HepG2 (cell line): ENCODE results near the gene DUSP8. TPM values are rescaled to one million over a fixed set of nuclear protein-coding genes. Genes with fewer than 3 reads are reported as not detected.

Experiments used
- ATAC-seq: fragments of 200-7000 bp; cut with Tn5 transposase; 3 replicates; pipeline ENCODE4 v1.9.1; 2020; ENCODE audit warnings: mild to moderate bottlenecking, moderate library complexity
- BruUV-seq: library from RNA; stranded (reverse); fragments of 400-500 nt; replicated peaks from 2 replicates; lab custom pipeline; 2021; lab: Mats Ljungman, UMichigan
- CTCF ChIA-PET: fragments of 300-600 bp; formaldehyde crosslinking; extraction: SDS; loops from one replicate; lab custom pipeline; 2021; ENCODE audit warnings: low total read pairs, inconsistent platforms, low intra/inter-chr PET ratio; lab: Yijun Ruan, JAX
- POLR2A ChIA-PET: fragments of 350-600 bp; sonication (Branson Sonifier 250); formaldehyde crosslinking; loops from one replicate; lab custom pipeline; 2020; ENCODE audit warnings: antibody characterized with exemption, inconsistent platforms; lab: Yijun Ruan, JAX
- DNase-seq: peaks from one replicate; pipeline ENCODE4 v3.0.0-alpha.2; 2015; ENCODE audit warnings: low spot score
- FAIRE-seq: peaks from 3 replicates; lab custom pipeline; 2011; peaks lifted over from hg19 to GRCh38; lab: Jason Lieb, UNC
- H2AFZ ChIP-seq: one replicate; pipeline ENCODE4 v1.6.1; 2011; ENCODE audit warnings: low read length, inconsistent platforms
- H3K27ac ChIP-seq: fragments of 300-600 bp; 3 replicates; pipeline ENCODE4 v1.8.0; 2011; ENCODE audit warnings: mixed run types, mild to moderate bottlenecking, mixed read lengths, low read length, inconsistent platforms; ENCODE audit not compliant: insufficient read depth; ENCODE audit errors: extremely low read length
- H3K27me3 ChIP-seq, 2 experiments: fragments of 200-600 bp in 1 of 2; 2 replicates in 1 of 2; 3 replicates in 1 of 2; pipeline versions ENCODE4 v1.6.0 to v1.8.0; 2011; ENCODE audit warnings: low read length in 2 of 2, mild to moderate bottlenecking in 2 of 2, moderate library complexity in 2 of 2, inconsistent platforms in 1 of 2; ENCODE audit not compliant: insufficient read depth in 2 of 2, control insufficient read depth in 1 of 2
- H3K36me3 ChIP-seq, 2 experiments: fragments of 200-600 bp in 1 of 2; replicated peaks in 1 of 2; 2 replicates in 1 of 2; 3 replicates in 1 of 2; pipeline versions ENCODE4 v1.5.1 to v1.8.0; 2011; ENCODE audit warnings: low read length in 2 of 2, inconsistent platforms in 1 of 2; ENCODE audit not compliant: insufficient read depth in 2 of 2, control insufficient read depth in 1 of 2
- H3K4me1 ChIP-seq: 2 replicates; pipeline ENCODE4 v1.5.1; 2012; ENCODE audit warnings: low read length, inconsistent platforms; ENCODE audit not compliant: insufficient read depth
- H3K4me2 ChIP-seq: 2 replicates; pipeline ENCODE4 v1.6.0; 2011; ENCODE audit warnings: low read depth, low read length, inconsistent platforms
- H3K4me3 ChIP-seq, 3 experiments: fragments of 200-600 bp in 1 of 3; sonication (generic), shearing (Covaris generic) in 1 of 3; replicated peaks in 1 of 3; 2 replicates each; pipeline ENCODE4 v1.5.1; 2011 to 2016; ENCODE audit warnings: low read length in 3 of 3, inconsistent platforms in 2 of 3, low read depth in 2 of 3, mild to moderate bottlenecking in 2 of 3, control low read depth in 1 of 3, mixed read lengths in 1 of 3; ENCODE audit not compliant: insufficient read depth in 1 of 3
- H3K79me2 ChIP-seq: one replicate; pipeline ENCODE4 v1.6.1; 2011; ENCODE audit warnings: low read length, inconsistent platforms; ENCODE audit not compliant: insufficient read depth
- H3K9ac ChIP-seq: 2 replicates; pipeline ENCODE4 v1.6.0; 2011; ENCODE audit warnings: mild to moderate bottlenecking, low read depth, low read length, inconsistent platforms; ENCODE audit not compliant: insufficient read depth
- H3K9me3 ChIP-seq: 2 replicates; pipeline ENCODE4 v1.5.1; 2012; ENCODE audit warnings: mild to moderate bottlenecking, low read length
- H4K20me1 ChIP-seq: 2 replicates; pipeline ENCODE4 v1.6.0; 2011; ENCODE audit warnings: inconsistent platforms, mild to moderate bottlenecking, low read length, moderate library complexity; ENCODE audit not compliant: insufficient read depth
- ADNP ChIP-seq: sonication (generic); formaldehyde crosslinking; IDR thresholded peaks from 2 replicates; pipeline ENCODE4 v1.4.0; 2020; ENCODE audit warnings: missing genetic modification reagents
- ELF1 ChIP-seq: sonication (generic); formaldehyde crosslinking; IDR thresholded peaks from 2 replicates; pipeline ENCODE4 v1.4.0; 2020; ENCODE audit warnings: missing genetic modification reagents
- GZF1 ChIP-seq: sonication (generic); formaldehyde crosslinking; IDR thresholded peaks from 2 replicates; pipeline ENCODE4 v1.5.1; 2020; ENCODE audit warnings: mild to moderate bottlenecking, missing genetic modification reagents
- ISL2 ChIP-seq: sonication (generic); formaldehyde crosslinking; IDR thresholded peaks from 2 replicates; pipeline ENCODE4 v1.5.0; 2020; ENCODE audit warnings: missing genetic modification reagents
- KAT7 ChIP-seq: IDR thresholded peaks from 2 replicates; pipeline ENCODE4 v1.6.1; 2018; ENCODE audit warnings: borderline replicate concordance, missing compliant biosample characterization
- KLF13 ChIP-seq: sonication (generic); formaldehyde crosslinking; IDR thresholded peaks from 2 replicates; pipeline ENCODE4 v1.4.0; 2020; ENCODE audit warnings: mild to moderate bottlenecking, missing genetic modification reagents
- PHF8 ChIP-seq: sonication (generic); formaldehyde crosslinking; IDR thresholded peaks from 2 replicates; pipeline ENCODE4 v1.5.0; 2020; ENCODE audit warnings: missing genetic modification reagents
- TEAD2 ChIP-seq: sonication (generic); formaldehyde crosslinking; IDR thresholded peaks from 2 replicates; pipeline ENCODE4 v1.9.0; 2021; ENCODE audit warnings: missing genetic modification reagents
- ZNF263 ChIP-seq: sonication (generic); formaldehyde crosslinking; IDR thresholded peaks from 2 replicates; pipeline ENCODE4 v1.4.0; 2020; ENCODE audit warnings: missing genetic modification reagents
- ZNF660 ChIP-seq: sonication (generic); formaldehyde crosslinking; IDR thresholded peaks from 2 replicates; pipeline ENCODE4 v1.5.1; 2020; ENCODE audit warnings: mild to moderate bottlenecking, low read depth, missing genetic modification reagents, borderline replicate concordance
- ZZZ3 ChIP-seq: sonication (generic); formaldehyde crosslinking; IDR thresholded peaks from 2 replicates; pipeline ENCODE4 v1.4.0; 2020; ENCODE audit warnings: missing genetic modification reagents, mild to moderate bottlenecking, borderline replicate concordance
- WGBS: methylation state at CpG from one replicate; pipeline ENCODE4 v1.1.6; 2017; ENCODE audit warnings: low lambda C conversion rate; 5-methylcytosine and 5-hydroxymethylcytosine counted together
- in situ Hi-C: cut with HindIII; loops from 2 replicates; pipeline ENCODE4 v1.10.0; 2017; ENCODE audit warnings: low pct_unique_long_range_greater_than_20kb; ENCODE audit not compliant: extremely low pct_ligation_motif_present
- intact Hi-C: fragments of 100-400 bp; cut with micrococcal nuclease; formaldehyde crosslinking; loops from one replicate; pipeline ENCODE4 v1.10.0; 2022; ENCODE audit not compliant: unreplicated experiment
- polyA plus RNA-seq, 8 experiments: library from polyadenylated mRNA; depleted of rRNA in 3 of 8; stranded (reverse) in 7 of 8; unstranded in 1 of 8; fragments of >200 nt; fragmentation: Illumina TruSeq in 4 of 8; extraction: Trizol in 4 of 8; gene quantifications; 2 replicates each; pipeline versions ENCODE4 v1.2.1 to v1.2.3, GENCODE V29; 2011 to 2016; ENCODE audit warnings: low read depth in 4 of 8, missing spikeins in 1 of 8, mixed read lengths in 1 of 8; ENCODE audit not compliant: insufficient read depth in 1 of 8
- total RNA-seq, 5 experiments: library from RNA; depleted of rRNA; stranded (reverse); fragments of >200 nt; fragmentation: Illumina TruSeq; extraction: Trizol; gene quantifications; 2 replicates each; pipeline ENCODE4 v1.2.3, GENCODE V29; 2016; ENCODE audit warnings: low read depth in 1 of 5
- TF ChIP-seq, protein P1 (sequence below): sonication (generic); formaldehyde crosslinking; IDR thresholded peaks from 2 replicates; pipeline ENCODE4 v1.5.1; 2020; ENCODE audit warnings: mild to moderate bottlenecking, missing genetic modification reagents, moderate library complexity
- TF ChIP-seq, protein P2 (sequence below): IDR thresholded peaks from 2 replicates; pipeline ENCODE4 v1.6.1; 2012; ENCODE audit warnings: low read length, improper control_type of control experiment

The DUSP8 gene
- total and polyA plus RNA-seq, 2 of the 13 experiments (the other 11 are each of a cell fraction or from before 2014, with no cell fraction given): 1.8 to 8.0 TPM

DNA sequence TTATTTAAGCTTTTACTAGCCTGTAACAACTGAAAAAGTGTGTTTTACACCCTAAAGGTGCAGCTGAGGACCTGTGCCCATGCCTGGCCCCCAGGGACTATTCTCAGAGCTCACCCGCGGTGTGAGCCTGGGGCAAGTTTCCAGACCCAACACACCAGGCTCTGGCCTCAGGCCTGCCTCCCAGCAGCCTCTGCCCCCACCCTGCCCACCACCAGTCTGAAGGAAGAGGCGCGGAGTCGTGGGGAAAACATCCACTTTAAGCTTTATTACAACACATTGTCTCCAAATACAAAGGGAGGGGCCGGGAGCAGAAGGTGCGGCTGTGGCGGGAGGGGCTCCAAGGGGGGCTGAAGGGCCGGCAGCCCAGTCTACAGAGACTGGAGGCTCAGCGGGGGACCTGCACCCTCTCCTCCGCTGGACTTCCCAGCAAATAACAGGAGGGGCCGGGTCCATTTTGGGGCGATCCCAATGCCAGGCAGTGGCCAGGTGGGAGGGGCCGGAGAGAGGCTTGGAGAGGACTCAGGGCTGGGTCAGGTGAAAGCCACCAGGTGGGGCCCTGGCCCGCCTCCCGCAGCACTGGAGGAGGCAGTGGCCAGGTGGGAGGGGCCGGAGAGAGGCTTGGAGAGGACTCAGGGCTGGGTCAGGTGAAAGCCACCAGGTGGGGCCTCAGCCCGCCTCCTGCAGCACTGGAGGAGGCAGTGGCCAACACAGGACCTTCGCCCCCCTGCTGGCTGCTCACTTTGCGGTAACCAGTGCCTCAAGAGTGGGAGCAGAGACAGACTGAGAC, 18.1 kb downstream of the DUSP8 start (continued):
- TF ChIP-seq, protein P1, sequence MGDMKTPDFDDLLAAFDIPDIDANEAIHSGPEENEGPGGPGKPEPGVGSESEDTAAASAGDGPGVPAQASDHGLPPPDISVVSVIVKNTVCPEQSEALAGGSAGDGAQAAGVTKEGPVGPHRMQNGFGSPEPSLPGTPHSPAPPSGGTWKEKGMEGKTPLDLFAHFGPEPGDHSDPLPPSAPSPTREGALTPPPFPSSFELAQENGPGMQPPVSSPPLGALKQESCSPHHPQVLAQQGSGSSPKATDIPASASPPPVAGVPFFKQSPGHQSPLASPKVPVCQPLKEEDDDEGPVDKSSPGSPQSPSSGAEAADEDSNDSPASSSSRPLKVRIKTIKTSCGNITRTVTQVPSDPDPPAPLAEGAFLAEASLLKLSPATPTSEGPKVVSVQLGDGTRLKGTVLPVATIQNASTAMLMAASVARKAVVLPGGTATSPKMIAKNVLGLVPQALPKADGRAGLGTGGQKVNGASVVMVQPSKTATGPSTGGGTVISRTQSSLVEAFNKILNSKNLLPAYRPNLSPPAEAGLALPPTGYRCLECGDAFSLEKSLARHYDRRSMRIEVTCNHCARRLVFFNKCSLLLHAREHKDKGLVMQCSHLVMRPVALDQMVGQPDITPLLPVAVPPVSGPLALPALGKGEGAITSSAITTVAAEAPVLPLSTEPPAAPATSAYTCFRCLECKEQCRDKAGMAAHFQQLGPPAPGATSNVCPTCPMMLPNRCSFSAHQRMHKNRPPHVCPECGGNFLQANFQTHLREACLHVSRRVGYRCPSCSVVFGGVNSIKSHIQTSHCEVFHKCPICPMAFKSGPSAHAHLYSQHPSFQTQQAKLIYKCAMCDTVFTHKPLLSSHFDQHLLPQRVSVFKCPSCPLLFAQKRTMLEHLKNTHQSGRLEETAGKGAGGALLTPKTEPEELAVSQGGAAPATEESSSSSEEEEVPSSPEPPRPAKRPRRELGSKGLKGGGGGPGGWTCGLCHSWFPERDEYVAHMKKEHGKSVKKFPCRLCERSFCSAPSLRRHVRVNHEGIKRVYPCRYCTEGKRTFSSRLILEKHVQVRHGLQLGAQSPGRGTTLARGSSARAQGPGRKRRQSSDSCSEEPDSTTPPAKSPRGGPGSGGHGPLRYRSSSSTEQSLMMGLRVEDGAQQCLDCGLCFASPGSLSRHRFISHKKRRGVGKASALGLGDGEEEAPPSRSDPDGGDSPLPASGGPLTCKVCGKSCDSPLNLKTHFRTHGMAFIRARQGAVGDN (CRISPR knock-in tag): peak; percentile 17; the same call in 1 of the 2 replicates
- TF ChIP-seq, all 625 proteins: peak for 6

- Histone ChIP-seq H3K27ac (no peak overlapping the region), H3K79me2 (no peaks in the 10 kb centered on the region), H3K4me1 (peaks cover 6% of the 10 kb centered on the region), H4K20me1 (no peaks in the 10 kb centered on the region), H3K4me3 (no peak overlapping the region), H3K4me2 (peak overlapping the region; percentile 12; the same call in 1 of the 2 replicates), H2AFZ (no peak overlapping the region), H3K27me3 (peaks cover 15 to 45% of the 10 kb centered on the region in 2 experiments; a peak in 4 of 5 replicates), H3K36me3 (no peaks in the 10 kb centered on the region), H3K9ac (no peak overlapping the region), H3K9me3 (no peaks in the 10 kb centered on the region)
- WGBS: 12% methylated on average over 8 of the region's 13 CpGs
- intact Hi-C loops: loop anchor here (5.0 kb wide), 1 partner anchor 78 kb away; the partner anchor contains the start of gene KRTAP5-5
- ATAC-seq (peak; percentile 72), DNase-seq (peak; percentile 31), FAIRE-seq (no peak)
- ChIA-PET CTCF (no interaction called here), POLR2A (no interaction called here)
- BruUV-seq: no TSS peak
- in situ Hi-C loops: no loop called here
- no peak for TF ChIP-seq ISL2 (CRISPR knock-in tag)
- TF ChIP-seq ZNF660 (CRISPR knock-in tag): no peak
- TF ChIP-seq, protein P2, sequence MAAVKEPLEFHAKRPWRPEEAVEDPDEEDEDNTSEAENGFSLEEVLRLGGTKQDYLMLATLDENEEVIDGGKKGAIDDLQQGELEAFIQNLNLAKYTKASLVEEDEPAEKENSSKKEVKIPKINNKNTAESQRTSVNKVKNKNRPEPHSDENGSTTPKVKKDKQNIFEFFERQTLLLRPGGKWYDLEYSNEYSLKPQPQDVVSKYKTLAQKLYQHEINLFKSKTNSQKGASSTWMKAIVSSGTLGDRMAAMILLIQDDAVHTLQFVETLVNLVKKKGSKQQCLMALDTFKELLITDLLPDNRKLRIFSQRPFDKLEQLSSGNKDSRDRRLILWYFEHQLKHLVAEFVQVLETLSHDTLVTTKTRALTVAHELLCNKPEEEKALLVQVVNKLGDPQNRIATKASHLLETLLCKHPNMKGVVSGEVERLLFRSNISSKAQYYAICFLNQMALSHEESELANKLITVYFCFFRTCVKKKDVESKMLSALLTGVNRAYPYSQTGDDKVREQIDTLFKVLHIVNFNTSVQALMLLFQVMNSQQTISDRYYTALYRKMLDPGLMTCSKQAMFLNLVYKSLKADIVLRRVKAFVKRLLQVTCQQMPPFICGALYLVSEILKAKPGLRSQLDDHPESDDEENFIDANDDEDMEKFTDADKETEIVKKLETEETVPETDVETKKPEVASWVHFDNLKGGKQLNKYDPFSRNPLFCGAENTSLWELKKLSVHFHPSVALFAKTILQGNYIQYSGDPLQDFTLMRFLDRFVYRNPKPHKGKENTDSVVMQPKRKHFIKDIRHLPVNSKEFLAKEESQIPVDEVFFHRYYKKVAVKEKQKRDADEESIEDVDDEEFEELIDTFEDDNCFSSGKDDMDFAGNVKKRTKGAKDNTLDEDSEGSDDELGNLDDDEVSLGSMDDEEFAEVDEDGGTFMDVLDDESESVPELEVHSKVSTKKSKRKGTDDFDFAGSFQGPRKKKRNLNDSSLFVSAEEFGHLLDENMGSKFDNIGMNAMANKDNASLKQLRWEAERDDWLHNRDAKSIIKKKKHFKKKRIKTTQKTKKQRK: no peak
- no peak for TF ChIP-seq GZF1 (CRISPR knock-in tag)
- 0 out of 2 replicates have a peak, but pooled peaks have one; percentile 18 for TF ChIP-seq ZNF263
- no peak for TF ChIP-seq ADNP (CRISPR knock-in tag)
- no peak for TF ChIP-seq KAT7 (CRISPR knock-in tag)
- TF ChIP-seq PHF8 (CRISPR knock-in tag): no peak
- no peak for TF ChIP-seq TEAD2 (CRISPR knock-in tag)
- 0 out of 2 replicates have a peak, but pooled peaks have one; percentile 13 for TF ChIP-seq ELF1
- no peak for TF ChIP-seq ZZZ3 (CRISPR knock-in tag)
- no peak for TF ChIP-seq KLF13 (CRISPR knock-in tag)
Measured at GRCh38 chr11:1549338-1550330, 22.4 kb downstream of the DUSP8 start.
